ENCODE measurements around the gene FOXP2. TPM values are rescaled to one million over a fixed set of nuclear protein-coding genes. Genes with fewer than 3 reads are reported as not detected.

Gene FOXP2
- total RNA-seq, 1 donor from 2014 or later, result not detected

GRCh38 chr7:114650491-114650890 is 235.9 kb downstream of the FOXP2 start:
- intact Hi-C loops (cut with micrococcal nuclease), result no loop called here
- no peak for TF ChIP-seq CTCF (IDR thresholded peaks at IDR 0.05)
- no peaks in the 10 kb centered on the region for H3K9me3 Mint-ChIP-seq
- no peak for DNase-seq
- ChIA-PET CTCF (no interaction called here), POLR2A (no interaction called here)
- no peak for ATAC-seq (ENCODE audit: low read depth)
- no peak overlapping the region for H3K27ac Mint-ChIP-seq
- no peaks in the 10 kb centered on the region for H3K27me3 Mint-ChIP-seq
- H3K4me3 Mint-ChIP-seq, result no peak overlapping the region
- no peaks in the 10 kb centered on the region for H3K4me1 Mint-ChIP-seq
- no peaks in the 10 kb centered on the region for H3K36me3 Mint-ChIP-seq (ENCODE audit: low read depth)

- H3K9me3 Mint-ChIP-seq, result no peaks in the 10 kb centered on the region
- no peaks in the 10 kb centered on the region for H3K4me1 Mint-ChIP-seq
- CTCF ChIA-PET, result no interaction called here
- no peak overlapping the region for H3K27ac Mint-ChIP-seq
- no peaks in the 10 kb centered on the region for H3K27me3 Mint-ChIP-seq
- POLR2A ChIA-PET, result no interaction called here
- H3K4me3 Mint-ChIP-seq, result no peak overlapping the region
- TF ChIP-seq CTCF (IDR thresholded peaks at IDR 0.05), result no peak
- DNase-seq (no peak), ATAC-seq (ENCODE audit: low read depth) (no peak)
- H3K36me3 Mint-ChIP-seq (ENCODE audit: low read depth), result no peaks in the 10 kb centered on the region
- intact Hi-C loops (cut with micrococcal nuclease), result no loop called here
Observed at GRCh38 chr7:114652041-114652440, 237.4 kb downstream of the FOXP2 start.

GRCh38 chr7:114653364-114654088 is 238.9 kb downstream of the FOXP2 start:
- no peak for ATAC-seq (ENCODE audit: low read depth)
- no peak overlapping the region for H3K27ac Mint-ChIP-seq
- no peak for TF ChIP-seq CTCF (IDR thresholded peaks at IDR 0.05)
- intact Hi-C loops (cut with micrococcal nuclease), result no loop called here
- no peaks in the 10 kb centered on the region for H3K36me3 Mint-ChIP-seq (ENCODE audit: low read depth)
- no peaks in the 10 kb centered on the region for H3K4me1 Mint-ChIP-seq
- no peak for DNase-seq
- H3K4me3 Mint-ChIP-seq, result no peak overlapping the region
- POLR2A ChIA-PET, result no interaction called here
- CTCF ChIA-PET, result no interaction called here
- H3K9me3 Mint-ChIP-seq, result no peaks in the 10 kb centered on the region
- H3K27me3 Mint-ChIP-seq, result no peaks in the 10 kb centered on the region

GRCh38 chr7:114656466-114656865 is 241.9 kb downstream of the FOXP2 start:
- no peaks in the 10 kb centered on the region for H3K36me3 Mint-ChIP-seq (ENCODE audit: low read depth)
- no peak for ATAC-seq (ENCODE audit: low read depth)
- TF ChIP-seq CTCF (IDR thresholded peaks at IDR 0.05), result no peak
- H3K4me1 Mint-ChIP-seq, result no peaks in the 10 kb centered on the region
- no peak overlapping the region for H3K4me3 Mint-ChIP-seq
- no peak for DNase-seq
- ChIA-PET CTCF (no interaction called here), POLR2A (no interaction called here)
- H3K9me3 Mint-ChIP-seq, result no peaks in the 10 kb centered on the region
- no peaks in the 10 kb centered on the region for H3K27me3 Mint-ChIP-seq
- no peak overlapping the region for H3K27ac Mint-ChIP-seq
- intact Hi-C loops (cut with micrococcal nuclease), result no loop called here

GRCh38 chr7:114657279-114657678 is 242.7 kb downstream of the FOXP2 start:
- CTCF ChIA-PET, result no interaction called here
- Mint-ChIP-seq H3K27ac (no peak overlapping the region), H3K27me3 (no peaks in the 10 kb centered on the region), H3K4me3 (no peak overlapping the region), H3K4me1 (no peaks in the 10 kb centered on the region), H3K9me3 (no peaks in the 10 kb centered on the region), H3K36me3 (ENCODE audit: low read depth) (no peaks in the 10 kb centered on the region)
- DNase-seq (no peak), ATAC-seq (ENCODE audit: low read depth) (no peak)
- intact Hi-C loops (cut with micrococcal nuclease), result no loop called here
- no peak for TF ChIP-seq CTCF (IDR thresholded peaks at IDR 0.05)
- POLR2A ChIA-PET, result no interaction called here

All from activated B cell treated with CpG ODN at 0.5 μM for 24 hours (primary cell).